Mesenchymal stem cell (in vitro differentiated cells and primary cell): Measurements from ENCODE around the gene KAT6B.
A peak's percentile ranks its signal among the peaks of the same experiment; 100 is the strongest.

Experiments
- DNase-seq: peaks from one replicate; pipeline ENCODE4 v3.0.0-alpha.2; 2013
- H2AFZ ChIP-seq: one replicate; pipeline ENCODE4 v1.6.1; 2013; ENCODE audit warnings: low read depth, mild to moderate bottlenecking, control low read depth, inconsistent platforms, low read length, moderate library complexity
- H2AK5ac ChIP-seq: 2 replicates; pipeline ENCODE4 v1.6.1; 2013; ENCODE audit warnings: low read length, moderate library complexity, mild to moderate bottlenecking, inconsistent platforms; ENCODE audit not compliant: severe bottlenecking
- H2BK120ac ChIP-seq: one replicate; pipeline ENCODE4 v1.6.1; 2013; ENCODE audit warnings: low read depth, mild to moderate bottlenecking, inconsistent platforms, low read length, moderate library complexity
- H2BK12ac ChIP-seq, 2 experiments: one replicate each; pipeline ENCODE4 v1.6.1; 2013; ENCODE audit warnings: inconsistent platforms in 2 of 2, low read length in 2 of 2, mild to moderate bottlenecking in 2 of 2, moderate library complexity in 2 of 2, control low read depth in 1 of 2
- H2BK15ac ChIP-seq: one replicate; pipeline ENCODE4 v1.6.1; 2013; ENCODE audit warnings: mild to moderate bottlenecking, low read depth, inconsistent platforms; ENCODE audit not compliant: poor library complexity, severe bottlenecking
- H2BK5ac ChIP-seq: 2 replicates; pipeline ENCODE4 v1.6.1; 2013; ENCODE audit warnings: low read depth, mild to moderate bottlenecking, low read length, control low read depth, inconsistent platforms; ENCODE audit not compliant: poor library complexity, severe bottlenecking
- H3K14ac ChIP-seq, 2 experiments: one replicate each; pipeline ENCODE4 v1.6.1; 2013; ENCODE audit warnings: inconsistent platforms in 2 of 2, low read length in 2 of 2, control low read depth in 1 of 2, mild to moderate bottlenecking in 1 of 2, moderate library complexity in 1 of 2
- H3K18ac ChIP-seq, 2 experiments: one replicate each; pipeline ENCODE4 v1.6.1; 2013; ENCODE audit warnings: inconsistent platforms in 2 of 2, low read length in 2 of 2, control low read depth in 1 of 2, low read depth in 1 of 2, mild to moderate bottlenecking in 1 of 2
- H3K23ac ChIP-seq, 2 experiments: one replicate each; pipeline ENCODE4 v1.6.1; 2013; ENCODE audit warnings: inconsistent platforms in 2 of 2, low read length in 2 of 2, mild to moderate bottlenecking in 2 of 2, moderate library complexity in 2 of 2, control low read depth in 1 of 2
- H3K27ac ChIP-seq: 2 replicates; pipeline ENCODE4 v1.5.1; 2013; ENCODE audit warnings: mild to moderate bottlenecking, moderate library complexity, low read length, control low read depth, inconsistent platforms; ENCODE audit not compliant: poor library complexity, severe bottlenecking
- H3K27me3 ChIP-seq, 2 experiments: 2 replicates each; pipeline versions ENCODE4 v1.6.1 to v1.7.0; 2013; ENCODE audit warnings: low read length in 2 of 2, mild to moderate bottlenecking in 2 of 2, moderate library complexity in 2 of 2, control low read depth in 1 of 2, inconsistent platforms in 1 of 2; ENCODE audit not compliant: control insufficient read depth in 1 of 2, insufficient read depth in 1 of 2
- H3K36me3 ChIP-seq, 2 experiments: 2 replicates each; pipeline versions ENCODE4 v1.6.1 to v1.7.0; 2013; ENCODE audit warnings: low read length in 2 of 2, control low read depth in 1 of 2, inconsistent platforms in 1 of 2, low read depth in 1 of 2, mild to moderate bottlenecking in 1 of 2; ENCODE audit not compliant: insufficient read depth in 2 of 2, control insufficient read depth in 1 of 2
- H3K4ac ChIP-seq, 2 experiments: one replicate each; pipeline ENCODE4 v1.6.1; 2013; ENCODE audit warnings: inconsistent platforms in 2 of 2, low read length in 2 of 2, mild to moderate bottlenecking in 2 of 2, moderate library complexity in 2 of 2, control low read depth in 1 of 2, low read depth in 1 of 2
- H3K4me1 ChIP-seq: 2 replicates; pipeline ENCODE4 v1.6.1; 2013; ENCODE audit warnings: low read depth, low read length, control low read depth; ENCODE audit not compliant: control insufficient read depth, insufficient read depth
- H3K4me2 ChIP-seq: 2 replicates; pipeline ENCODE4 v1.6.1; 2013; ENCODE audit warnings: low read length, mild to moderate bottlenecking, inconsistent platforms; ENCODE audit not compliant: poor library complexity, severe bottlenecking
- H3K4me3 ChIP-seq, 2 experiments: 2 replicates each; pipeline versions ENCODE4 v1.5.1 to v1.7.0; 2013; ENCODE audit warnings: low read length in 2 of 2, mild to moderate bottlenecking in 2 of 2, control low read depth in 1 of 2, low read depth in 1 of 2; ENCODE audit not compliant: insufficient read depth in 1 of 2
- H3K79me1 ChIP-seq: replicated peaks from 2 replicates; pipeline ENCODE4 v1.6.1; 2013; ENCODE audit warnings: mild to moderate bottlenecking, control low read depth, low read length, inconsistent platforms; ENCODE audit not compliant: poor library complexity, severe bottlenecking
- H3K9ac ChIP-seq: 2 replicates; pipeline ENCODE4 v1.7.0; 2013; ENCODE audit warnings: mild to moderate bottlenecking, low read length, moderate library complexity
- H3K9me3 ChIP-seq: 2 replicates; pipeline ENCODE4 v1.7.0; 2013; ENCODE audit warnings: mild to moderate bottlenecking, low read length; ENCODE audit not compliant: control insufficient read depth
- H4K8ac ChIP-seq: one replicate; pipeline ENCODE4 v1.6.1; 2013; ENCODE audit warnings: inconsistent platforms, mild to moderate bottlenecking, low read length, moderate library complexity
- H4K91ac ChIP-seq: one replicate; pipeline ENCODE4 v1.6.1; 2013; ENCODE audit warnings: mild to moderate bottlenecking, low read length, inconsistent platforms
- WGBS: methylation state at CpG from one replicate; pipeline ENCODE4 v1.1.7; 2013; ENCODE audit warnings: mixed read lengths; 5-methylcytosine and 5-hydroxymethylcytosine counted together

Gene KAT6B

DNA sequence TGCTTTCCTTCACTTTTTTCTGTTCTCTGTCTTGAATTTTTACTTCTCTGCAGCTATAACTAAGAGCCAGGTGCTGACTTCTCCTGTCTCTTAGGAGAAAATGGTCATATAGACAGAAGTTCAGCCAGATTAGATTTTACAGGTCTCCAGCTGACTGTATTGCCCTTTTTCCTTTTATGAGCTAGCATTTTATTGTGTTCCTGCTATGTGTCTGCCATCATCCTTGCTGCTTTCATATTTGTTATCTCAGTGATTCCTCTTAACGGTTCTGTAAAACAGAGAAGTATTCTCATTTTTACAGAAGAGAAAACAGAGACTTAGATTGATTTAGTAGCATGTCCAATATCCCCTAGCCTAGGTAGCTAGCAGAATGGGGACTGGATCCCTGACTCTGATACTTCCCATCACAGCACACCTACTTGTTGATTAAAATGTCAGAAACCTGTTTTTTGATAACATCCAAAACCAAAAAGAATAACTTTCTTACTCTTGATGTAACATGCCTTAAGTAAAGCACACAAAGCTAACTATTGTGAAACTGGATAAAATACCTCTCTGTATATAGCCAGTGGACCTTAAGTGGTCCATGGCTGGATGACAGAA is 5.2 kb downstream of the KAT6B start:
- Histone ChIP-seq H2BK15ac (no peak overlapping the region), H3K18ac (no peak overlapping the region), H4K8ac (no peak overlapping the region), H3K9ac (no peak overlapping the region), H3K4me1 (peaks cover 2% of the 10 kb centered on the region), H2BK120ac (no peak overlapping the region), H3K4ac (no peak overlapping the region), H3K23ac (no peak overlapping the region), H2AK5ac (no peak overlapping the region), H2AFZ (no peak overlapping the region), H3K27ac (no peak overlapping the region), H3K4me2 (no peak overlapping the region), H2BK12ac (no peak overlapping the region), H3K27me3 (no peaks in the 10 kb centered on the region), H3K14ac (no peak overlapping the region), H3K4me3 (no peak overlapping the region), H3K9me3 (no peaks in the 10 kb centered on the region), H3K79me1 (peaks cover 24% of the 10 kb centered on the region), H2BK5ac (no peak overlapping the region), H4K91ac (no peak overlapping the region), H3K36me3 (peaks cover 0 to 11% of the 10 kb centered on the region in 2 experiments)
- WGBS = 86% methylated on average over 1 of the region's 1 CpG
- DNase-seq = no peak

DNA sequence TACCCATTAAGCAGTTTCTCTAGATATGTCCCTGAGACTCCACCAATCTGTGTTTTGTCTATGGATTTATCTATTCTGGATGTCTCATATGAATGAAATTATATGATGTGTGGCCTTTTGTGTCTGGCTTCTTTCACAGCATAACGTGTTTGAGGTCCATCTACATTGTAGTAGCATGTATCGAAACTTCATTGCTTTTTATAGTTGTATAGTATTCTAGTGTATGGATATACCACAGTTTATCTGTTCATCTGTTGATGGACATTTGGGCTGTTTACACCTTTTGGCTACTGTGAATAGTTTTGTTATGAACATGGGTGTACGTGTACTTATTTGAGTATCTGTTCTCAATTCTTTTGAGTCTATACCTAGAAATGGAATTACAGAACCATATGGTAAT is 9.6 kb downstream of the KAT6B start:
- Histone ChIP-seq H3K27me3 (no peaks in the 10 kb centered on the region), H2BK120ac (no peak overlapping the region), H3K14ac (no peak overlapping the region), H3K23ac (no peak overlapping the region), H3K4me3 (no peak overlapping the region), H3K4ac (no peak overlapping the region), H3K18ac (no peak overlapping the region), H3K36me3 (peaks cover 0 to 15% of the 10 kb centered on the region in 2 experiments), H3K4me1 (no peaks in the 10 kb centered on the region), H2AFZ (no peak overlapping the region), H3K79me1 (peaks cover 20% of the 10 kb centered on the region), H3K27ac (no peak overlapping the region), H4K8ac (no peak overlapping the region), H2AK5ac (no peak overlapping the region), H2BK5ac (no peak overlapping the region), H3K9ac (no peak overlapping the region), H3K4me2 (no peak overlapping the region), H2BK15ac (no peak overlapping the region), H3K9me3 (no peaks in the 10 kb centered on the region), H4K91ac (no peak overlapping the region), H2BK12ac (no peak overlapping the region)
- 100% methylated on average over 3 of the region's 3 CpGs for WGBS
- DNase-seq = no peak

DNA sequence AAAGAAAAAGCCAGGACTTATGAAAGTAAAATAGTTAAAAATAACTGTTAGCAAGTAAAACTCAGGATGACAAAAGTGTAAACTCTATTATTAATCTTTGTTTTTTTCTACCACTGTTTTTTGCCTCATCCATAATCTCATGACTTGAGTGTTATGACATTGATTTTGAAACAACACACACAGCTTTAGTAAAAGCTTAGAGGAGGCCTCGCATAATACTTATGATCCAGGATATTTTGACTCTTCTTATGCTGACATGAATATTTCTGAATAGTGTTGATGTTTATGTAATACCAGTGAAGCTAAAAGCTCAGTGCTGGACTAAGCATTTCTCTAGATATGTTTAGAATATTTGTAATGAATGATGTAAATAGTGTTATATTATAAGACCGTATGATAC is 10.5 kb downstream of the KAT6B start:
- peaks cover 0 to 15% of the 10 kb centered on the region in 2 experiments for H3K36me3 ChIP-seq
- H3K27ac ChIP-seq = no peak overlapping the region
- no peak overlapping the region for H3K23ac ChIP-seq
- no peak overlapping the region for H2BK5ac ChIP-seq
- WGBS = 100% methylated on average over 1 of the region's 2 CpGs
- no peak overlapping the region for H2AFZ ChIP-seq
- H3K4me1 ChIP-seq = no peaks in the 10 kb centered on the region
- H2AK5ac ChIP-seq = no peak overlapping the region
- no peak overlapping the region for H2BK15ac ChIP-seq
- H2BK12ac ChIP-seq = no peak overlapping the region
- H4K8ac ChIP-seq = no peak overlapping the region
- no peak for DNase-seq
- H3K4me3 ChIP-seq = no peak overlapping the region
- no peak overlapping the region for H3K18ac ChIP-seq
- no peak overlapping the region for H4K91ac ChIP-seq
- no peak overlapping the region for H3K4ac ChIP-seq
- no peak overlapping the region for H2BK120ac ChIP-seq
- H3K9me3 ChIP-seq = no peaks in the 10 kb centered on the region
- H3K14ac ChIP-seq = no peak overlapping the region
- no peaks in the 10 kb centered on the region for H3K27me3 ChIP-seq
- no peak overlapping the region for H3K4me2 ChIP-seq
- H3K79me1 ChIP-seq = peaks cover 25% of the 10 kb centered on the region
- peak overlapping the region; percentile 43 for H3K9ac ChIP-seq

DNA sequence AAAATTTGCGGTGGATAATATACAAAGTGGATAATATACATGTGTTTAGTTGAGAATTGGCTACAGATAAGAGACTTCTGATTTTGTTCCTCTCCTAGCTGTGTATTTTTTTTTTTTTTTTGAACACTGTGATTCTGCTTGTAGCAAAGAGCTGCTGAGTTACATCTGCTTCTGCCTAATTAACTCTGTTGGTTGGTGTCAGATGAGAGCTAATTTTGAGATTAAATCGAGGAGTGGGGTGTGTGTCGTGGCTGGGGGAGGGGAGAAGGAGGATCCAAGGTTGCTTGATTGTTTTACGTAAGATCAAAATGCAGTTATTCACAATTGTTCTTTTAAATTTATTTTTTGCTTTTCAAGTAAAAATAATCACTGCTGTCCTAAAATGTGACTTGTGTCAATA is 11.3 kb downstream of the KAT6B start:
- H3K18ac ChIP-seq = no peak overlapping the region
- H4K8ac ChIP-seq = no peak overlapping the region
- peaks cover 22% of the 10 kb centered on the region for H3K79me1 ChIP-seq
- WGBS = over 99% methylated on average over 3 of the region's 4 CpGs
- H3K27ac ChIP-seq = no peak overlapping the region
- no peak overlapping the region for H3K23ac ChIP-seq
- no peak overlapping the region for H2BK15ac ChIP-seq
- no peak overlapping the region for H4K91ac ChIP-seq
- no peak overlapping the region for H3K4me2 ChIP-seq
- peaks cover under 1 to 19% of the 10 kb centered on the region in 2 experiments for H3K36me3 ChIP-seq
- H3K9ac ChIP-seq = no peak overlapping the region
- H3K4me3 ChIP-seq = no peak overlapping the region
- no peaks in the 10 kb centered on the region for H3K9me3 ChIP-seq
- no peak overlapping the region for H2BK12ac ChIP-seq
- no peak overlapping the region for H2BK120ac ChIP-seq
- no peak overlapping the region for H2BK5ac ChIP-seq
- no peaks in the 10 kb centered on the region for H3K4me1 ChIP-seq
- no peak overlapping the region for H2AFZ ChIP-seq
- no peak for DNase-seq
- no peak overlapping the region for H3K4ac ChIP-seq
- H3K27me3 ChIP-seq = no peaks in the 10 kb centered on the region
- no peak overlapping the region for H3K14ac ChIP-seq
- no peak overlapping the region for H2AK5ac ChIP-seq
